Sigmoid colon (tissue), 4 donors: ENCODE measurements around the gene BAHCC1.

ENCODE experiments used
- CTCF ChIP-seq, 4 experiments: fragments of 450-650 bp in 3 of 4; fragments of 200-600 bp in 1 of 4; IDR thresholded peaks; one replicate each; pipeline ENCODE4 v1.5.1; 2016 to 2019; ENCODE audit warnings: antibody characterized with exemption in 4 of 4, mild to moderate bottlenecking in 3 of 4, moderate library complexity in 2 of 4
- EP300 ChIP-seq, 4 donors: sonication (generic); formaldehyde crosslinking; IDR thresholded peaks; one replicate each; pipeline ENCODE4 v1.6.1; 2017; ENCODE audit warnings: antibody characterized with exemption in 4 of 4
- POLR2A ChIP-seq, 2 donors: fragments of 450-650 bp; IDR thresholded peaks; one replicate each; pipeline ENCODE4 v1.6.1; 2016; ENCODE audit warnings: antibody characterized with exemption in 2 of 2, mild to moderate bottlenecking in 2 of 2, moderate library complexity in 2 of 2
- POLR2AphosphoS5 ChIP-seq, 4 donors: sonication (generic); formaldehyde crosslinking; IDR thresholded peaks; one replicate each; pipeline ENCODE4 v1.6.1; 2017; ENCODE audit warnings: antibody characterized with exemption in 4 of 4

- no peak for TF ChIP-seq CTCF (IDR thresholded peaks at IDR 0.05)
- TF ChIP-seq POLR2AphosphoS5 (IDR thresholded peaks at IDR 0.05): no peak
- TF ChIP-seq POLR2A (IDR thresholded peaks at IDR 0.05): no peak
- TF ChIP-seq EP300 (IDR thresholded peaks at IDR 0.05): no peak
These were observed 53.2 kb downstream of the BAHCC1 start for GRCh38 chr17:81448442-81448841.
